Amniotic stem cell (primary cell): ENCODE results near the gene TBX1.
"Not testable (repeated sequence)": the region's sequence is repeated elsewhere in the genome, so short reads cannot be mapped to it uniquely, and the experiment has no call there.

Experiments used
- DNase-seq: peaks from one replicate; lab custom pipeline; 2025; lab: John Stamatoyannopoulos, UW

TBX1 gene

GRCh38 chr22:19784384-19785175 lies 24.0 kb downstream of the TBX1 start:
- no peak for DNase-seq

- DNase-seq, result no peak
Measured at GRCh38 chr22:19785461-19786263, 25.1 kb downstream of the TBX1 start.

- no peak for DNase-seq
Measured at GRCh38 chr22:19786264-19786585, 25.6 kb downstream of the TBX1 start.

- no peak for DNase-seq
Measured at GRCh38 chr22:19786959-19787848, 26.6 kb downstream of the TBX1 start.

- no peak for DNase-seq
Measured at GRCh38 chr22:19787849-19788141, 27.2 kb downstream of the TBX1 start.

- DNase-seq, result no peak
Measured at GRCh38 chr22:19788661-19789225, 28.2 kb downstream of the TBX1 start.

GRCh38 chr22:19789406-19789805 lies 28.8 kb downstream of the TBX1 start:
- no peak for DNase-seq

- no peak for DNase-seq
Measured at GRCh38 chr22:19789828-19790227, 29.2 kb downstream of the TBX1 start.

- DNase-seq, result no peak
Measured at GRCh38 chr22:19791243-19791642, 30.7 kb downstream of the TBX1 start.

GRCh38 chr22:19791894-19792293 lies 31.3 kb downstream of the TBX1 start:
- no peak for DNase-seq

GRCh38 chr22:19792383-19792896 lies 31.9 kb downstream of the TBX1 start:
- DNase-seq, result not testable (repeated sequence)

- DNase-seq, result no peak
Measured at GRCh38 chr22:19793161-19793560, 32.6 kb downstream of the TBX1 start.

- DNase-seq, result no peak
Measured at GRCh38 chr22:19793661-19794310, 33.2 kb downstream of the TBX1 start.

GRCh38 chr22:19795617-19796008 lies 35.0 kb downstream of the TBX1 start:
- no peak for DNase-seq

GRCh38 chr22:19796160-19796559 lies 35.6 kb downstream of the TBX1 start:
- DNase-seq, result no peak

- no peak for DNase-seq
Measured at GRCh38 chr22:19797086-19798002, 36.8 kb downstream of the TBX1 start.

- no peak for DNase-seq
Measured at GRCh38 chr22:19798003-19798665, 37.6 kb downstream of the TBX1 start.

- DNase-seq, result no peak
Measured at GRCh38 chr22:19798891-19799293, 38.3 kb downstream of the TBX1 start.

- peak; percentile 88 for DNase-seq
Measured at GRCh38 chr22:19799322-19800190, 39.0 kb downstream of the TBX1 start.
